ENCODE measurements around the gene DPH7.
"Not testable (repeated sequence)": the region's sequence is repeated elsewhere in the genome, so short reads cannot be mapped to it uniquely, and the experiment has no call there.

The DPH7 gene

GRCh38 chr9:137544176-137544760 is 34.5 kb downstream of the DPH7 start:
- no peak for FAIRE-seq

DNA sequence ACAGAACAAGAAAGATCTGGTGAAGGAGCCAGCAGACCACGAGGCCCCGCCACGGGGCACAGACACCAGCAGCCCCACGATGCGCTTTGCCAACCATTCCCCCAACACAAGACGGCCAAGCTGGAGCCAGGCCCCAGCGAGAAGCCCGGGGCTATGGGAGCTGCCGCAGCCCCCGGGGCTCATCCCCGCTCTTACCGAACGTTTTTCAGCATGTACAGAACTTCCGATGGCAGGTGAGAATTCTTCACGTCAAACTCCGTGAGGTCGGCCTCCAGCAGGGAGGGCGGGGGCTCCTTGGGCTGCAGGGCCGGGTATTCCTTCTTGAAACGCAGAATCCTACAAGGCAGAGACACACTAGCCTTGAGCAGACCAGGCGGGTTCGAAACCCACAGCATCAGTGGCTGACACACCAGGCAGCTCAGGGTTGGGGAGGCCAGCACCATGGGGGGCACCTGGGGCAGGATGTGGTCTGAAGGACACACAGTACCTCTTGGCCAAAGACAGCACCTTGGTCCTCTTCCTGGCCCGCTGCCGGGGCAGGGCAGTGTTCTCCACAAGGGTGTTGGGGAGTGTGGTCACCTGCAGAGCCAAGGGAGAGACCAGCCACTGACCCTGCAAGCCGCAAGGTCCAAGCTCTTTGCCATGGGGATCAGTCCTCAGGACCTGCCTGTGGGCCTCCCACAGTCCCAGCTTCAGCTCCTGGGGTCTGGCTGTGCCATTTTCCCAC is 35.3 kb downstream of the DPH7 start:
- FAIRE-seq = no peak

DNA sequence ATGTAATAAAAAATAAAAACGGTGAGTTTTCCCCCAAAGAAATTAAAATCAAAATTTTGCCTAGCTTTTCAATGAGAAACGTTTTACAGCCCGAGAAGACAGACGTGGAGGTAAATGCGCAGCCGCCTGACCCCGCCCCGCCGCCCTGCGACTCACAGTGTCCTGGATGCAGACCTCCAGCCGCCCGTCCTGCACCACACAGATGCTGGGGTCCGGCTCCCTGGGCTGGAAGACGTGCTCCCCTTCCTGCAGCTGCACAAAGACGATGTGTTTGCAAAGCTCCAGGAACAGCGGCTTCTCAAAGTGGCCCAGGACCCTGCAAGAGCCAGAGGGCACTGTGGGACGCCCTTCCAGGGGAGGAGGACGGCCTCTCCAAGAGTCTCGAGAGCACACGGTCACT is 36.2 kb downstream of the DPH7 start:
- FAIRE-seq = no peak

GRCh38 chr9:137540536-137540935 is 38.2 kb downstream of the DPH7 start:
- FAIRE-seq = no peak

GRCh38 chr9:137538058-137538457 is 40.7 kb downstream of the DPH7 start:
- FAIRE-seq = no peak

- not testable (repeated sequence) for FAIRE-seq
These were observed 42.1 kb downstream of the DPH7 start for GRCh38 chr9:137536594-137537131.

DNA sequence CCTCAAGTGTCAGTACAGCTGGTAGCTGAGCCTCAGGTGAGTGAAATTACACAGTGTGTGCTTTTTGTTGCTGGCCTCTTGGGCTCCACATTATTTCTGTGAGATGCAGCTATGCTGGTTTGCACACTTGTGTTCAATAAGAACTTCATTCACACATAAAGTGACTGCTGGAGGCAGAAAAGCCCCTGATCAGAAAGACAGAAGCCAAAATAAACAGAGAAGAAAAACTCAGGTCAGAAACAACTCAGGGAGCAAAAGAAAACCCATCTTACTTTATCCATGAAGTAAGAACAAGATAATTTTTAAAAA is 43.7 kb downstream of the DPH7 start:
- FAIRE-seq = no peak

DNA sequence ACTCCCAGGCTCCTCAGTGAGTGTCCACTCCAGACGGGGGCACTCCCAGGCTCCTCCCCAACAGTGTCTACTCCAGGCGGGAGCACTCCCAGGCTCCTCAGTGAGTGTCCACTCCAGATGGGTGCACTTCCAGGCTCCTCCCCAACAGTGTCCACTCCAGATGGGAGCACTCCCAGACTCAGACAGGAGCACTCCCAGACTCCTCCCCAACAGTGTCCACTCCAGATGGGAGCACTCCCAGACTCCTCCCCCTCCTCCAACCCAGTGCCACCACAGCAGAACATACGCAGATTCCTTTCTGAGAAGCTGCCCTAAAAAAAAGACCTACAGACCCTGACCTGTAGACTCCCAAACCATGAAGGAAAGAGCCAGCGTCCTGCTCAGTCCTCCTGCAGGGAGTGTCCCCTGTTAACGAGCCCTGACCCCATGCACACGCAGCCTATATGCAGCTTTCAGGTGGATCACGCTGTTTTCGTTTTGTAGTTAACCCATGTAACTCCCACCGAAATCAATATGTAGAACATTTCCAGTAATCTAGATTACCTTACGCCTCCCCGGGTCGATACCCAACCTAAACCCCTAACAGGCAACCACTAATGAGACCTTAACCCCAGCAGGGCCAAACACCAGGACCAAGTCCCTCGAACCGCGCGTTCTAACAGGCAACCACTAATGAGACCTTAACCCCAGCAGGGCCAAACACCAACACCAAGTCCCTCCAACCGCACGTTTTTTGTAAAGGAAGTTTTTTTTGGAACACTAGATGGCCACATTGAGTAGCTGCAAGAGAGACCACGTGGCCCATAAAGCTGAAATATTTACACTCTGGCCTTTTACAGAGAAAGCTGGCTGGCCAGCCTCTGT is 44.2 kb downstream of the DPH7 start:
- no peak for FAIRE-seq

DNA sequence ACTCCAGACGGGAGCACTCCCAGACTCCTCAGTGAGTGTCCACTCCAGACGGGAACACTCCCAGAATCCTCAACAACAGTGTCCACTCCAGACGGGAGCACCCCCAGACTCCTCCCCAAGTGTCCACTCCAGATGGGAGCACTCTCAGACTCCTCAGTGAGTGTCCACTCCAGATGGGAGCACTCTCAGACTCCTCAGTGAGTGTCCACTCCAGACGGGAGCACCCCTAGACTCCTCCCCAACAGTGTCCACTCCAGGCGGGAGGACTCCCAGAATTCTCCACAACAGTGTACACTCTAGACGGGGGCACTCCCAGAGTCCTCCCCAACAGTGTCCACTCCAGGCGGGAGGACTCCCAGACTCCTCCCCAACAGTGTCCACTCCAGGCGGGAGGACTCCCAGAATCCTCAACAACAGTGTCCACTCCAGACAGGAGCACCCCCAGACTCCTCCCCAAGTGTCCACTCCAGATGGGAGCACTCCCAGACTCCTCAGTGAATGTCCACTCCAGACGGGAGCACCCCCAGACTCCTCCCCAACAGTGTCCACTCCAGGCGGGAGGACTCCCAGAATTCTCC is 45.7 kb downstream of the DPH7 start:
- not testable (repeated sequence) for FAIRE-seq

DNA sequence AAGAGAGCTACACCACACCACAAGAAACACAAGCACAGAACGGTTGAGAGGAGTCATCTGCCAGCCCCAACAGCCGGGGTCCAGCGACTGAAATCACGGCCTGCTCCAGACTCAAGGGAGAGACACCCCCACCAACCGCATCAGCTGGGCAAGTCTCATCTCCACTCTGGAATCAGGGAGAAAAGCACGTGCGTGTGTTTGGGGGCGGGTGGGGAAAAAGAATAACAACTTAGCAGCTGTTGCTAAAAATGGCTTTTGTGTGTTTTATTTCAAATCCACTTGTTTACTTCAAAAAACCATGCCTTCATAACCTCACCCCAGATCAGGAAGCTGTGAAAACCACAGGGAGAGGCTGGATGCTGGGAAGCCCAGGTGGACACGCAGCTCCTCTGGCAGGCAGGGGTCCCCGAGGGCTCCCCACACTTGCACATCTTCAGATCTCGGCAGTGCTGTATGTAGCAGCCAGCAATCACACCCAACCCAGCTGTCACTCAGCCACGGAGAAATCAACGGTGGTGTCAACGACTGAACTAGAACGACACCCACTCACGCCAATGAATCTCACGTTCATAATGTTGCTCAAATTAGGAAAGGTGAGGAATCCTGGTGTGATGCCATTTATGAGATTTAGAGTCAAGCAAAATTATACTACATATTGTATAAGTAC is 47.5 kb downstream of the DPH7 start:
- no peak for FAIRE-seq

- FAIRE-seq = no peak
These were observed 48.4 kb downstream of the DPH7 start for GRCh38 chr9:137530331-137530730.

GRCh38 chr9:137524981-137525317 is 53.8 kb downstream of the DPH7 start:
- FAIRE-seq = no peak

GRCh38 chr9:137524161-137524980 is 54.4 kb downstream of the DPH7 start:
- FAIRE-seq = no peak

- no peak for FAIRE-seq
These were observed 55.8 kb downstream of the DPH7 start for GRCh38 chr9:137522746-137523455.

DNA sequence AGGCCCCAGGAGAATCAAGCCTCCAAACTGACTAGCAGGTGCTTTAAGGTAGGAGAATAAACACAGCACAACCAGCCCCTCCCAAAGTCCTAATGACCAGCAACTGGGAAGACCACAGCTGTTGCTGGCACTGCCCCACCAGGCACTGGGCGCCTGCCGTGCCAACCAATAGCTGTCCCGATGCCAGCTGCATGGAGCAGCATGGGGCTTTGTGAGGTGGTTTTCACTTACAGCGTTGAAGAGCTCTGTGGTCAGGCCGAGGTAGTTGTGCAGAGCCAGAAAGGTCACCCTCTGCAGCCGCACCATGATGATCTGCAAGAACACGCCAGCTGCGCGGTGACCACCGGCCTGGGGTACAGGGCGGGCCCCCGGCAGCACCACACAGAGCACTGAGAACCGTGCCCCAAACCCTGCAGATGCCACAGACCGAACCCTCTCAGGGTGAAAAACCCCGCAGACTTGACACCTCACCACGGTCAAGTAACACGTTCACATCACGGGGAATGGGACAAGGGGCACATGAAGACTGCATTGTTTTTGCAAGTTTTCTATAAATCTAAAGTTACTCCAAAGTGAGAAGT is 57.2 kb downstream of the DPH7 start:
- FAIRE-seq = no peak

DNA sequence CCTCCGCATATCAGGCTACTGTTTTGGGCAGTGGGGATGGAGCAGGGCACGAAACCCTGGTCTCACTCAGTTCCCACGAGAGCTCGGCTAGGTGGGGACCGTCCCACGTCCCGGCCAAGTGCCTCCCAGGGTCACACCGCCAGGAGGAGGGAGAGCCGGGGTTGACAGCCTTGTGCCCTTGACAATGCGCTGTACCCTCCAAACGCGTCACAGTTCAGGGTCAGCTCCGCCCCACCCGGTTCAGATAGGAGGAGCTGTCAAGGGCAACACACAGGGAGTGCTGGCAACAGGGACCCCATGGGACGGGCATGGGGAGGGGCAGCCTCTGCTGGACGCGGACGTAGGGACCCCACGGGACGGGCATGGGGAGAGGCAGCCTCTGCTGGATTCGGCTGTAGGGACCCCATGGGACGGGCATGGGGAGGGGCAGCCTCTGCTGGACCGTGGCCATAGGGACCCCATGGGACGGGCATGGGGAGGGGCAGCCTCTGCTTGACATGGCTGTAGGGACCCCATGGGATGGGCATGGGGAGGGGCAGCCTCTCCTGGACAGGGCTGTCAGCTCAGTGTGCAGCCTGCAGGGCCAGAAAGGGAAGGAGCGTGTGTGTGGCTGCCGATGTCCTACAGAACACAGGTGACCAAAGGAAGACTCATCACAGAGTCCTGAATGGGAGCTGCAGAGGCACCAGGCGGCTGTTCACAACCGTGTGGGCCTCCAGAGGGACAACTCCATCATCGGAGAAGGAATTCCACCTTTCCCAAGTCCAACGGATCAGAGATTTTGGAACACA is 57.9 kb downstream of the DPH7 start:
- FAIRE-seq = no peak

GRCh38 chr9:137519553-137519952 is 59.2 kb downstream of the DPH7 start:
- FAIRE-seq = no peak

- not testable (repeated sequence) for FAIRE-seq
These were observed 59.9 kb downstream of the DPH7 start for GRCh38 chr9:137518661-137519459.
